Mesenchymal stem cell (in vitro differentiated cells and primary cell): Measurements from ENCODE around the gene ATP13A4.

ENCODE experiments used
- DNase-seq: peaks from one replicate; pipeline ENCODE4 v3.0.0-alpha.2; 2013
- H2AFZ ChIP-seq: one replicate; pipeline ENCODE4 v1.6.1; 2013; ENCODE audit warnings: low read depth, mild to moderate bottlenecking, control low read depth, inconsistent platforms, low read length, moderate library complexity
- H2AK5ac ChIP-seq: 2 replicates; pipeline ENCODE4 v1.6.1; 2013; ENCODE audit warnings: low read length, moderate library complexity, mild to moderate bottlenecking, inconsistent platforms; ENCODE audit not compliant: severe bottlenecking
- H2BK120ac ChIP-seq: one replicate; pipeline ENCODE4 v1.6.1; 2013; ENCODE audit warnings: low read depth, mild to moderate bottlenecking, inconsistent platforms, low read length, moderate library complexity
- H2BK12ac ChIP-seq, 2 experiments: one replicate each; pipeline ENCODE4 v1.6.1; 2013; ENCODE audit warnings: inconsistent platforms in 2 of 2, low read length in 2 of 2, mild to moderate bottlenecking in 2 of 2, moderate library complexity in 2 of 2, control low read depth in 1 of 2
- H2BK15ac ChIP-seq: one replicate; pipeline ENCODE4 v1.6.1; 2013; ENCODE audit warnings: mild to moderate bottlenecking, low read depth, inconsistent platforms; ENCODE audit not compliant: poor library complexity, severe bottlenecking
- H2BK5ac ChIP-seq: 2 replicates; pipeline ENCODE4 v1.6.1; 2013; ENCODE audit warnings: low read depth, mild to moderate bottlenecking, low read length, control low read depth, inconsistent platforms; ENCODE audit not compliant: poor library complexity, severe bottlenecking
- H3K14ac ChIP-seq, 2 experiments: one replicate each; pipeline ENCODE4 v1.6.1; 2013; ENCODE audit warnings: inconsistent platforms in 2 of 2, low read length in 2 of 2, control low read depth in 1 of 2, mild to moderate bottlenecking in 1 of 2, moderate library complexity in 1 of 2
- H3K18ac ChIP-seq, 2 experiments: one replicate each; pipeline ENCODE4 v1.6.1; 2013; ENCODE audit warnings: inconsistent platforms in 2 of 2, low read length in 2 of 2, control low read depth in 1 of 2, low read depth in 1 of 2, mild to moderate bottlenecking in 1 of 2
- H3K23ac ChIP-seq, 2 experiments: one replicate each; pipeline ENCODE4 v1.6.1; 2013; ENCODE audit warnings: inconsistent platforms in 2 of 2, low read length in 2 of 2, mild to moderate bottlenecking in 2 of 2, moderate library complexity in 2 of 2, control low read depth in 1 of 2
- H3K27ac ChIP-seq: 2 replicates; pipeline ENCODE4 v1.5.1; 2013; ENCODE audit warnings: mild to moderate bottlenecking, moderate library complexity, low read length, control low read depth, inconsistent platforms; ENCODE audit not compliant: poor library complexity, severe bottlenecking
- H3K27me3 ChIP-seq, 2 experiments: 2 replicates each; pipeline versions ENCODE4 v1.6.1 to v1.7.0; 2013; ENCODE audit warnings: low read length in 2 of 2, mild to moderate bottlenecking in 2 of 2, moderate library complexity in 2 of 2, control low read depth in 1 of 2, inconsistent platforms in 1 of 2; ENCODE audit not compliant: control insufficient read depth in 1 of 2, insufficient read depth in 1 of 2
- H3K36me3 ChIP-seq, 2 experiments: 2 replicates each; pipeline versions ENCODE4 v1.6.1 to v1.7.0; 2013; ENCODE audit warnings: low read length in 2 of 2, control low read depth in 1 of 2, inconsistent platforms in 1 of 2, low read depth in 1 of 2, mild to moderate bottlenecking in 1 of 2; ENCODE audit not compliant: insufficient read depth in 2 of 2, control insufficient read depth in 1 of 2
- H3K4ac ChIP-seq, 2 experiments: one replicate each; pipeline ENCODE4 v1.6.1; 2013; ENCODE audit warnings: inconsistent platforms in 2 of 2, low read length in 2 of 2, mild to moderate bottlenecking in 2 of 2, moderate library complexity in 2 of 2, control low read depth in 1 of 2, low read depth in 1 of 2
- H3K4me1 ChIP-seq: 2 replicates; pipeline ENCODE4 v1.6.1; 2013; ENCODE audit warnings: low read depth, low read length, control low read depth; ENCODE audit not compliant: control insufficient read depth, insufficient read depth
- H3K4me2 ChIP-seq: 2 replicates; pipeline ENCODE4 v1.6.1; 2013; ENCODE audit warnings: low read length, mild to moderate bottlenecking, inconsistent platforms; ENCODE audit not compliant: poor library complexity, severe bottlenecking
- H3K4me3 ChIP-seq, 2 experiments: 2 replicates each; pipeline versions ENCODE4 v1.5.1 to v1.7.0; 2013; ENCODE audit warnings: low read length in 2 of 2, mild to moderate bottlenecking in 2 of 2, control low read depth in 1 of 2, low read depth in 1 of 2; ENCODE audit not compliant: insufficient read depth in 1 of 2
- H3K79me1 ChIP-seq: replicated peaks from 2 replicates; pipeline ENCODE4 v1.6.1; 2013; ENCODE audit warnings: mild to moderate bottlenecking, control low read depth, low read length, inconsistent platforms; ENCODE audit not compliant: poor library complexity, severe bottlenecking
- H3K9ac ChIP-seq: 2 replicates; pipeline ENCODE4 v1.7.0; 2013; ENCODE audit warnings: mild to moderate bottlenecking, low read length, moderate library complexity
- H3K9me3 ChIP-seq: 2 replicates; pipeline ENCODE4 v1.7.0; 2013; ENCODE audit warnings: mild to moderate bottlenecking, low read length; ENCODE audit not compliant: control insufficient read depth
- H4K8ac ChIP-seq: one replicate; pipeline ENCODE4 v1.6.1; 2013; ENCODE audit warnings: inconsistent platforms, mild to moderate bottlenecking, low read length, moderate library complexity
- H4K91ac ChIP-seq: one replicate; pipeline ENCODE4 v1.6.1; 2013; ENCODE audit warnings: mild to moderate bottlenecking, low read length, inconsistent platforms
- WGBS: methylation state at CpG from one replicate; pipeline ENCODE4 v1.1.7; 2013; ENCODE audit warnings: mixed read lengths; 5-methylcytosine and 5-hydroxymethylcytosine counted together

Gene ATP13A4

DNA sequence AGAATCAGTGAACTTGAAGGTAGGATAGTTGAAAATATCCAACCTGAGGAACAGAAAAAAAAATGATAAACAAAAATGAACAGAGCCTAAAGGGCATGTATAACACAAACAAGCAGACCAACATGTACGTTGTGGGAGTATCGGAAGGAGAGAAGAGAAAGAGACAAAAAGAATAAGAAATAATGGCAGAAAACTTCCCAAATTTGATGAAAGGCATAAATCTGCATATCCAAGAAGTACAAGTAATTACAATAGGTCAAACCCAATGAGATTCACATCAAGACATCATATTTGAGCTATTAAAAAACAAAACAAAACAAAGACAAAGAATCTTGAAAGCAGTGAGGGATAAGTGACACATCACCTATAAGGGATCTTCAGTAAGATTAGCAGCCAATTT is 138.1 kb downstream of the ATP13A4 start:
- WGBS, result no CpG with 5 or more reads among the region's 2 CpGs
- no peak overlapping the region for H2AFZ ChIP-seq
- no peaks in the 10 kb centered on the region for H3K27me3 ChIP-seq
- no peak overlapping the region for H2BK15ac ChIP-seq
- DNase-seq, result no peak
- no peak overlapping the region for H4K91ac ChIP-seq
- H2BK5ac ChIP-seq, result no peak overlapping the region
- H3K27ac ChIP-seq, result no peak overlapping the region
- H3K4me2 ChIP-seq, result no peak overlapping the region
- no peak overlapping the region for H3K23ac ChIP-seq
- peaks cover 74% of the 10 kb centered on the region for H3K9me3 ChIP-seq
- no peak overlapping the region for H3K4ac ChIP-seq
- H3K79me1 ChIP-seq, result no peaks in the 10 kb centered on the region
- H3K18ac ChIP-seq, result no peak overlapping the region
- H2BK12ac ChIP-seq, result no peak overlapping the region
- no peak overlapping the region for H3K4me3 ChIP-seq
- H3K4me1 ChIP-seq, result no peaks in the 10 kb centered on the region
- no peaks in the 10 kb centered on the region for H3K36me3 ChIP-seq
- no peak overlapping the region for H2AK5ac ChIP-seq
- no peak overlapping the region for H3K14ac ChIP-seq
- no peak overlapping the region for H2BK120ac ChIP-seq
- H4K8ac ChIP-seq, result no peak overlapping the region
- H3K9ac ChIP-seq, result no peak overlapping the region

DNA sequence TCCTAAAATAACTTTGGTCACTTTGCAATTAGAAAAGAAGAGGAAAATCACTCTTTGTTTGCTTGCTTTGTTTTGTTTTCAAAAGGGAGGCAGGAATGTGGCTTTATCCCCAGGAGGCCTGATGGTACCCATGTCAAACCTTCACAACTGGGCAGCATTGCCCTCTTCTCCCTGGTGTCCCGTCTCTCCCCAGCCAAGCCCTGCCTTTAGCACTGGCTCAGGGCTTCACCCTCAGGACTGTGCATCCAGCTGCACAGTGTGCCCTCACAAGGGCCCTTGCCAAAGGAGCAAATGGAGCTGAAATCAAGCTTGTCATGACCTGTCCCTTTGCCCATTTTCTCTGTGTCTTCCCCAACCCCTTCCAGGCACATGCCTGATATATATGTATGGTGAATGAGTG is 147.0 kb downstream of the ATP13A4 start:
- Histone ChIP-seq H3K4me3 (no peak overlapping the region), H3K4me1 (no peaks in the 10 kb centered on the region), H2BK12ac (no peak overlapping the region), H3K79me1 (no peaks in the 10 kb centered on the region), H2BK5ac (no peak overlapping the region), H3K9me3 (peaks cover 10% of the 10 kb centered on the region), H4K91ac (no peak overlapping the region), H3K9ac (no peak overlapping the region), H3K14ac (no peak overlapping the region), H3K27ac (no peak overlapping the region), H2AFZ (no peak overlapping the region), H2AK5ac (no peak overlapping the region), H3K4ac (no peak overlapping the region), H3K18ac (no peak overlapping the region), H3K36me3 (no peaks in the 10 kb centered on the region), H2BK15ac (no peak overlapping the region), H3K23ac (no peak overlapping the region), H3K4me2 (no peak overlapping the region), H4K8ac (no peak overlapping the region), H3K27me3 (no peaks in the 10 kb centered on the region), H2BK120ac (no peak overlapping the region)
- no peak for DNase-seq
- 52% methylated on average over 1 of the region's 1 CpG for WGBS

DNA sequence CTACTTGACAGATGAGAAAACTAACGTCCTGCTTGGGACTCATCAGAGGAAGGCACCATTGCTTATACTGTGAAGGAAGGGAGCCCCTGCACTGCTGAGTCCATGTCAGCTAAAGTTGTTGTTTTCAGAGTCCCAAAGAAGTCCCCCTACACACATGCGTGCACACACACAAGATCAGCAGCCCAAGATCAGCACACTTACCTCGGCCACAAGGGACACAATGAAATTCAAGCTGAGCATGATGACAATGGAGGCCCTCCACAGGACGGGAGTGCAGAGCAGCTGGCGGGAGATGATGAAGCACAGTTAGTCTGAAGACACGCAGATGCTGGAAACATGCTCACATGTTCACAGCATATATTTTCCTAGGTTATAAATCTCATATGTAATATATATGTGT is 147.6 kb downstream of the ATP13A4 start:
- Histone ChIP-seq H3K4me2 (no peak overlapping the region), H3K79me1 (no peaks in the 10 kb centered on the region), H3K9me3 (peaks cover 9% of the 10 kb centered on the region), H3K27me3 (no peaks in the 10 kb centered on the region), H3K4me1 (no peaks in the 10 kb centered on the region), H3K36me3 (no peaks in the 10 kb centered on the region), H3K4me3 (no peak overlapping the region), H2AK5ac (no peak overlapping the region), H2BK12ac (no peak overlapping the region), H3K18ac (no peak overlapping the region), H2BK120ac (no peak overlapping the region), H4K91ac (no peak overlapping the region), H2BK5ac (no peak overlapping the region), H4K8ac (no peak overlapping the region), H3K27ac (no peak overlapping the region), H3K4ac (no peak overlapping the region), H2AFZ (no peak overlapping the region), H3K23ac (no peak overlapping the region), H3K9ac (no peak overlapping the region), H3K14ac (no peak overlapping the region), H2BK15ac (no peak overlapping the region)
- WGBS, result 74% methylated on average over 3 of the region's 6 CpGs
- DNase-seq, result no peak

DNA sequence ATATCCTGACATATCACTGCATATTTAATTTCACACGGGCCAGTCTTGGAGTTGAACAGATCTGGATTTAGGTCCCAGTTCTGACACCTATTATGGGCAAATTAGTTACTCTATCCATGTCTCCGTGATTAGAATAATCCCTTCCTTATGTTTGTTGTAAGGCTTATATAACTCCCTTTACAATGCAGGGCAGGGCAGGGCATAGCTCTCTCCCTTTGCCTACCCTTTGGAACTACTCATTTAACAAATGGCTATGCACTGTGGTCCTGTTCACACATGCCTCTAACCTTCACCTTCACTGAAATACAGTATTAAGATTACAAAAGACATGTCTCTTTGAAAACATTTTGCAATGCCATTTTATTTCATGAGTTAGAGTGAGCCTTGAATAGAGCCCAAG is 151.4 kb downstream of the ATP13A4 start:
- Histone ChIP-seq H3K79me1 (no peaks in the 10 kb centered on the region), H3K4me1 (no peaks in the 10 kb centered on the region), H3K27me3 (no peaks in the 10 kb centered on the region), H3K36me3 (no peaks in the 10 kb centered on the region), H3K4ac (no peak overlapping the region), H3K23ac (no peak overlapping the region), H3K14ac (no peak overlapping the region), H2BK120ac (no peak overlapping the region), H2BK15ac (no peak overlapping the region), H2AK5ac (no peak overlapping the region), H3K27ac (no peak overlapping the region), H2BK12ac (no peak overlapping the region), H3K9ac (no peak overlapping the region), H2AFZ (no peak overlapping the region), H3K4me2 (no peak overlapping the region), H3K9me3 (peaks cover 7% of the 10 kb centered on the region), H3K4me3 (no peak overlapping the region), H3K18ac (no peak overlapping the region), H2BK5ac (no peak overlapping the region), H4K8ac (no peak overlapping the region), H4K91ac (no peak overlapping the region)
- no peak for DNase-seq
- WGBS, result 70% methylated on average over 2 of the region's 2 CpGs
